Measurements from ENCODE around the gene JDP2.

DNA sequence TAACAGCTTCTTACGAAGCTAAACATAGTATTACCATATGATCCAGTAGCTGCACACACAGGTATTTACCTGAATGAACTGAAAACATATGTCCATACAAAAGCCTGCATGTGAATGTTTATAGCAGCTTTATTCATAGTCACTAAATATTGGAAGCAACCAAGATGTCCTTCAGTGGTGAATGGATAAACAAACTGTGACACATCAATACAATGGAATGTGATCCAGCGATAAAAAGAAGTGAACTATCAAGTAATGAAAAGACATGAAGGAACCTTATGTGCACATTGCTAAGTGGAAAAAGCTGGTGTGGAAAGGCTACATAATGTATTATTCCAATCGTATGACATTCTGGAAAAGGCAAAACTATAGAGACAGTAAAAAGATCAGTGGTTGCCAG lies 38.1 kb upstream of the JDP2 start:
- TF ChIP-seq, protein P1, sequence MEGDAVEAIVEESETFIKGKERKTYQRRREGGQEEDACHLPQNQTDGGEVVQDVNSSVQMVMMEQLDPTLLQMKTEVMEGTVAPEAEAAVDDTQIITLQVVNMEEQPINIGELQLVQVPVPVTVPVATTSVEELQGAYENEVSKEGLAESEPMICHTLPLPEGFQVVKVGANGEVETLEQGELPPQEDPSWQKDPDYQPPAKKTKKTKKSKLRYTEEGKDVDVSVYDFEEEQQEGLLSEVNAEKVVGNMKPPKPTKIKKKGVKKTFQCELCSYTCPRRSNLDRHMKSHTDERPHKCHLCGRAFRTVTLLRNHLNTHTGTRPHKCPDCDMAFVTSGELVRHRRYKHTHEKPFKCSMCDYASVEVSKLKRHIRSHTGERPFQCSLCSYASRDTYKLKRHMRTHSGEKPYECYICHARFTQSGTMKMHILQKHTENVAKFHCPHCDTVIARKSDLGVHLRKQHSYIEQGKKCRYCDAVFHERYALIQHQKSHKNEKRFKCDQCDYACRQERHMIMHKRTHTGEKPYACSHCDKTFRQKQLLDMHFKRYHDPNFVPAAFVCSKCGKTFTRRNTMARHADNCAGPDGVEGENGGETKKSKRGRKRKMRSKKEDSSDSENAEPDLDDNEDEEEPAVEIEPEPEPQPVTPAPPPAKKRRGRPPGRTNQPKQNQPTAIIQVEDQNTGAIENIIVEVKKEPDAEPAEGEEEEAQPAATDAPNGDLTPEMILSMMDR (IDR thresholded peaks at IDR 0.05; ENCODE audit: insufficient read depth, low read depth, low read length) = no peak
- no peak for TF ChIP-seq EZH2 (IDR thresholded peaks at IDR 0.05; ENCODE audit: insufficient read depth, low read length)
